K562 (cell line): ENCODE measurements around the gene GMDS. TPM values are rescaled to one million over a fixed set of nuclear protein-coding genes. Genes with fewer than 3 reads are reported as not detected.

Source experiments
- ARID1B ChIP-seq: fragments of 450-650 bp; IDR thresholded peaks from 2 replicates; pipeline ENCODE4 v1.6.1; 2016; ENCODE audit warnings: antibody characterized with exemption, mild to moderate bottlenecking, inconsistent platforms
- DDX20 ChIP-seq: fragments of 450-650 bp; IDR thresholded peaks from 2 replicates; pipeline ENCODE4 v1.6.1; 2016; ENCODE audit warnings: missing genetic modification characterization, low read depth, mild to moderate bottlenecking, missing compliant biosample characterization, moderate library complexity
- HEY1 ChIP-seq: fragments of 250-450 bp; sonication (Bioruptor Pico); IDR thresholded peaks from 2 replicates; pipeline ENCODE4 v1.5.0; 2020; ENCODE audit warnings: mild to moderate bottlenecking, moderate library complexity, borderline replicate concordance
- SMC3 ChIP-seq: conservative IDR thresholded peaks from 2 replicates; pipeline ENCODE4 v1.6.1; 2011; ENCODE audit warnings: low read depth, low read length, improper control_type of control experiment; ENCODE audit not compliant: insufficient read depth
- TCF7 ChIP-seq: sonication (generic); IDR thresholded peaks from 2 replicates; pipeline ENCODE4 v1.6.1; 2016; ENCODE audit warnings: antibody characterized with exemption, borderline replicate concordance
- ZFP36 ChIP-seq: fragments of 150-350 bp; IDR thresholded peaks from 2 replicates; pipeline ENCODE4 v1.6.1; 2018; ENCODE audit warnings: low read length, low read depth; ENCODE audit not compliant: partially characterized antibody
- ZNF561 ChIP-seq: fragments of 450-650 bp; formaldehyde crosslinking; conservative IDR thresholded peaks from 2 replicates; pipeline ENCODE4 v1.4.0; 2020; ENCODE audit warnings: mild to moderate bottlenecking, moderate library complexity
- ZNF780A ChIP-seq: fragments of 250-450 bp; sonication (Bioruptor Pico); IDR thresholded peaks from 2 replicates; pipeline ENCODE4 v1.5.0; 2021; ENCODE audit warnings: mild to moderate bottlenecking
- polyA plus RNA-seq, 8 experiments: library from polyadenylated mRNA; depleted of rRNA in 4 of 8; stranded (reverse) in 5 of 8; unstranded in 3 of 8; fragments of >200 nt; fragmentation: Nextera tagmentation in 2 of 8; fragmentation: Illumina TruSeq in 1 of 8; extraction: Ambion mirVana in 2 of 8; extraction: Trizol in 1 of 8; gene quantifications; 2 replicates each; pipeline versions ENCODE4 v1.2.1 to v1.2.3, GENCODE V29; 2011 to 2014; ENCODE audit warnings: inconsistent platforms in 1 of 8, missing spikeins in 1 of 8
- total RNA-seq, 7 experiments: library from RNA; depleted of rRNA in 6 of 7; stranded (reverse); fragments of >200 nt in 6 of 7; fragmentation: Illumina TruSeq in 2 of 7; extraction: Trizol in 2 of 7; gene quantifications; 2 replicates each; pipeline versions ENCODE4 v1.2.1 to v1.2.3, GENCODE V29; 2011 to 2021; ENCODE audit warnings: low replicate concordance in 1 of 7
- TF ChIP-seq, protein P1 (sequence below): fragments of 450-650 bp; formaldehyde crosslinking; IDR thresholded peaks from 2 replicates; pipeline ENCODE4 v1.4.0; 2020; ENCODE audit warnings: mild to moderate bottlenecking, moderate library complexity
- TF ChIP-seq, protein P2 (sequence below): fragments of 150-350 bp; IDR thresholded peaks from 2 replicates; pipeline ENCODE4 v1.6.1; 2014; ENCODE audit warnings: low read depth, mild to moderate bottlenecking, low read length, borderline replicate concordance

GMDS gene
- total and polyA plus RNA-seq, 9 of the 15 experiments (the other 6 are each of a cell fraction or from before 2014, with no cell fraction given) = 0.48 to 31.8 (median 13.4) TPM

DNA sequence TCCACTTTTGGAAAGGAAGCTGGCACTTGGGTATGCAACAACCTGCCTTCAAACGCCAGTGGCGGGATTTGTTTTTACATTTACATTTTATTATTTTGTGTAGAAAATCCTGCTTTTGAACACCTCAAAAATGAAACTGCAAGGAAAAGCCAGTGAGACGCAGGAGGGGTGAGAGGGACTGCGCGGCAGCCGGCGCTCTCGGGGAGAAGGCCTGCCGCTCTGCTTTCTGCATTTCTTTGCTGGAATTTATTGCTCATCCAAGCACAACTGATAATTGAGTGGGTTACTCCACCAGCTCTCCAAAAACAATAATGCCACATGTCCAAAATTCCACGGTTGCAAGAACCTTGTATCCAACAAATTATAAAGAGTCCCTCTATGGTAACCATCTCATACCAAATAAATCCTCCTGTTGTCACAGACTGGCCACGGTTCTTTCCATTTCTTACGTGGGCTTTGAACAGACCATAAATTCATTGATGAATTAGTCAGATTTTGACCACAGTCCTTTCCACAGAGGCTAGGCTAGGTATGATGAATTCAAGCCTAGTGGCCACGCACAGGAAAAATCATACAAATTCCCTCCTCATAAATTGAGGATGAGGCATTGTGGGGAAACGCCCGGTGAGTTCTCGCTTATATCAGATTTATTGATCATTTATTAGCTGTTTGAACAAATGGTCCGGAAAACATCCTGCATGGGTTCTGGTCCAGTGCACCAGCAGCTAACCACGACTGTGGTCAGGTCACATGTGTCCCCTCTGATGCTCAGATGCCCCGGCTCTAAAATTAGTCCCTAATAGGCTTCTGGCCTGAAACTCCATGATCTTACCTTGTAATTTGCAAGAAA lies 667.3 kb downstream of the GMDS start (continued):
- TF ChIP-seq, protein P1, sequence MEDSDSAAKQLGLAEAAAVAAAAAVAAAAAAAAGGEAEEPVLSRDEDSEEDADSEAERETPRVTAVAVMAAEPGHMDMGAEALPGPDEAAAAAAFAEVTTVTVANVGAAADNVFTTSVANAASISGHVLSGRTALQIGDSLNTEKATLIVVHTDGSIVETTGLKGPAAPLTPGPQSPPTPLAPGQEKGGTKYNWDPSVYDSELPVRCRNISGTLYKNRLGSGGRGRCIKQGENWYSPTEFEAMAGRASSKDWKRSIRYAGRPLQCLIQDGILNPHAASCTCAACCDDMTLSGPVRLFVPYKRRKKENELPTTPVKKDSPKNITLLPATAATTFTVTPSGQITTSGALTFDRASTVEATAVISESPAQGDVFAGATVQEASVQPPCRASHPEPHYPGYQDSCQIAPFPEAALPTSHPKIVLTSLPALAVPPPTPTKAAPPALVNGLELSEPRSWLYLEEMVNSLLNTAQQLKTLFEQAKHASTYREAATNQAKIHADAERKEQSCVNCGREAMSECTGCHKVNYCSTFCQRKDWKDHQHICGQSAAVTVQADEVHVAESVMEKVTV = no peak
- TF ChIP-seq ARID1B (no peak), DDX20 (no peak), ZFP36 (no peak), ZNF561 (CRISPR knock-in tag) (no peak), SMC3 (no peak), TCF7 (no peak), HEY1 (CRISPR knock-in tag) (no peak), ZNF780A (no peak)
- TF ChIP-seq, protein P2, sequence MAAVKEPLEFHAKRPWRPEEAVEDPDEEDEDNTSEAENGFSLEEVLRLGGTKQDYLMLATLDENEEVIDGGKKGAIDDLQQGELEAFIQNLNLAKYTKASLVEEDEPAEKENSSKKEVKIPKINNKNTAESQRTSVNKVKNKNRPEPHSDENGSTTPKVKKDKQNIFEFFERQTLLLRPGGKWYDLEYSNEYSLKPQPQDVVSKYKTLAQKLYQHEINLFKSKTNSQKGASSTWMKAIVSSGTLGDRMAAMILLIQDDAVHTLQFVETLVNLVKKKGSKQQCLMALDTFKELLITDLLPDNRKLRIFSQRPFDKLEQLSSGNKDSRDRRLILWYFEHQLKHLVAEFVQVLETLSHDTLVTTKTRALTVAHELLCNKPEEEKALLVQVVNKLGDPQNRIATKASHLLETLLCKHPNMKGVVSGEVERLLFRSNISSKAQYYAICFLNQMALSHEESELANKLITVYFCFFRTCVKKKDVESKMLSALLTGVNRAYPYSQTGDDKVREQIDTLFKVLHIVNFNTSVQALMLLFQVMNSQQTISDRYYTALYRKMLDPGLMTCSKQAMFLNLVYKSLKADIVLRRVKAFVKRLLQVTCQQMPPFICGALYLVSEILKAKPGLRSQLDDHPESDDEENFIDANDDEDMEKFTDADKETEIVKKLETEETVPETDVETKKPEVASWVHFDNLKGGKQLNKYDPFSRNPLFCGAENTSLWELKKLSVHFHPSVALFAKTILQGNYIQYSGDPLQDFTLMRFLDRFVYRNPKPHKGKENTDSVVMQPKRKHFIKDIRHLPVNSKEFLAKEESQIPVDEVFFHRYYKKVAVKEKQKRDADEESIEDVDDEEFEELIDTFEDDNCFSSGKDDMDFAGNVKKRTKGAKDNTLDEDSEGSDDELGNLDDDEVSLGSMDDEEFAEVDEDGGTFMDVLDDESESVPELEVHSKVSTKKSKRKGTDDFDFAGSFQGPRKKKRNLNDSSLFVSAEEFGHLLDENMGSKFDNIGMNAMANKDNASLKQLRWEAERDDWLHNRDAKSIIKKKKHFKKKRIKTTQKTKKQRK = no peak
